GM12878 (cell line): Measurements from ENCODE around the gene EP300. TPM values are rescaled to one million over a fixed set of nuclear protein-coding genes. Genes with fewer than 3 reads are reported as not detected.

ENCODE experiments used
- ATAC-seq: fragments of 200-7000 bp; cut with Tn5 transposase; 3 replicates; pipeline ENCODE4 v1.9.1; 2020; ENCODE audit warnings: mild to moderate bottlenecking, moderate library complexity
- BruUV-seq: library from RNA; stranded (reverse); fragments of 400-500 nt; replicated peaks from 2 replicates; lab custom pipeline; 2021; lab: Mats Ljungman, UMichigan
- CTCF ChIA-PET: fragments of 300-600 bp; sonication (Branson Sonifier 250); formaldehyde crosslinking; extraction: SDS; loops from one replicate; lab custom pipeline; 2021; ENCODE audit warnings: inconsistent platforms; lab: Yijun Ruan, JAX
- POLR2A ChIA-PET: fragments of 350-600 bp; formaldehyde crosslinking; extraction: SDS; loops from one replicate; lab custom pipeline; 2021; ENCODE audit warnings: inconsistent platforms; lab: Charles Lee
- RAD21 ChIA-PET: fragments of 300-600 bp; sonication (Branson Sonifier 250); formaldehyde crosslinking; loops from one replicate; lab custom pipeline; 2023; ENCODE audit warnings: antibody characterized with exemption; ENCODE audit not compliant: unreplicated experiment; lab: Charles Lee
- SMC1A ChIA-PET: fragments of 300-600 bp; sonication (Branson Sonifier 250); formaldehyde crosslinking; loops from one replicate; lab custom pipeline; 2023; ENCODE audit not compliant: unreplicated experiment, uncharacterized antibody; lab: Charles Lee
- DNase-seq: peaks from one replicate; pipeline ENCODE4 v3.0.0-alpha.2; 2011; ENCODE audit warnings: low read depth, low spot score
- FAIRE-seq: peaks from 3 replicates; lab custom pipeline; 2011; peaks lifted over from hg19 to GRCh38; lab: Jason Lieb, UNC
- H2AFZ ChIP-seq: 2 replicates; pipeline ENCODE4 v1.6.0; 2011; ENCODE audit warnings: low read depth, low read length, control low read depth; ENCODE audit not compliant: control insufficient read depth
- H3K27ac ChIP-seq: 2 replicates; pipeline ENCODE4 v1.5.1; 2011; ENCODE audit warnings: control low read depth; ENCODE audit not compliant: control insufficient read depth, insufficient read depth
- H3K27me3 ChIP-seq, 2 experiments: replicated peaks in 1 of 2; 2 replicates each; pipeline versions ENCODE4 v1.6.0 to v1.6.1; 2011; ENCODE audit warnings: low read length in 1 of 2; ENCODE audit not compliant: control insufficient read depth in 2 of 2, insufficient read depth in 2 of 2
- H3K36me3 ChIP-seq, 2 experiments: 2 replicates each; pipeline ENCODE4 v1.5.1; 2011; ENCODE audit warnings: low read length in 1 of 2; ENCODE audit not compliant: control insufficient read depth in 2 of 2, insufficient read depth in 2 of 2
- H3K4me1 ChIP-seq: 2 replicates; pipeline ENCODE4 v1.6.1; 2011; ENCODE audit warnings: mild to moderate bottlenecking, low read length, moderate library complexity, mixed read lengths; ENCODE audit not compliant: control insufficient read depth, insufficient read depth
- H3K4me2 ChIP-seq: 2 replicates; pipeline ENCODE4 v1.6.0; 2011; ENCODE audit warnings: control low read depth; ENCODE audit not compliant: control insufficient read depth, insufficient read depth
- H3K4me3 ChIP-seq: fragments of 200-600 bp; sonication (generic); 2 replicates; pipeline ENCODE4 v1.5.1; 2016
- H3K79me2 ChIP-seq: 2 replicates; pipeline ENCODE4 v1.6.0; 2011; ENCODE audit warnings: low read length; ENCODE audit not compliant: control insufficient read depth, insufficient read depth
- H3K9ac ChIP-seq: 2 replicates; pipeline ENCODE4 v1.8.0; 2011; ENCODE audit warnings: low read length, control low read depth, mixed read lengths; ENCODE audit not compliant: control insufficient read depth, insufficient read depth
- H3K9me3 ChIP-seq: replicated peaks from 3 replicates; pipeline ENCODE4 v1.5.1; 2011; ENCODE audit warnings: mild to moderate bottlenecking, low read length; ENCODE audit not compliant: control insufficient read depth, insufficient read depth
- H4K20me1 ChIP-seq: 2 replicates; pipeline ENCODE4 v1.6.0; 2011; ENCODE audit not compliant: control insufficient read depth, insufficient read depth
- BCL3 ChIP-seq: IDR thresholded peaks from 2 replicates; pipeline ENCODE4 v1.6.1; 2011; ENCODE audit warnings: borderline replicate concordance, low read depth, mild to moderate bottlenecking, moderate library complexity, low read length; ENCODE audit not compliant: insufficient read depth, poor library complexity, severe bottlenecking
- EED ChIP-seq: sonication (generic); IDR thresholded peaks from 2 replicates; pipeline ENCODE4 v1.6.1; 2016; ENCODE audit warnings: antibody characterized with exemption, low read depth
- ELK1 ChIP-seq: IDR thresholded peaks from 2 replicates; pipeline ENCODE4 v1.6.1; 2012; ENCODE audit warnings: low read depth, low read length, improper control_type of control experiment
- KDM1A ChIP-seq: fragments of 200-600 bp; sonication (generic); IDR thresholded peaks from 2 replicates; pipeline ENCODE4 v1.6.1; 2016; ENCODE audit warnings: borderline replicate concordance
- MTA2 ChIP-seq: fragments of 450-650 bp; IDR thresholded peaks from 2 replicates; pipeline ENCODE4 v1.6.1; 2016; ENCODE audit warnings: low read depth, mild to moderate bottlenecking, moderate library complexity
- NFXL1 ChIP-seq: fragments of 450-650 bp; IDR thresholded peaks from 2 replicates; pipeline ENCODE4 v1.6.1; 2017; ENCODE audit warnings: antibody characterized with exemption, mild to moderate bottlenecking, borderline replicate concordance
- NR2C2 ChIP-seq: IDR thresholded peaks from 2 replicates; pipeline ENCODE4 v1.6.1; 2011; ENCODE audit warnings: borderline replicate concordance, low read depth; ENCODE audit not compliant: control insufficient read depth, insufficient read length
- NR2F1 ChIP-seq: fragments of 450-650 bp; conservative IDR thresholded peaks from 2 replicates; pipeline ENCODE4 v1.6.1; 2017; ENCODE audit warnings: mild to moderate bottlenecking
- SP1 ChIP-seq: IDR thresholded peaks from one replicate; pipeline ENCODE4 v1.6.1; 2011; ENCODE audit warnings: low read depth, low read length
- WRNIP1 ChIP-seq: IDR thresholded peaks from 2 replicates; pipeline ENCODE4 v1.6.1; 2011; ENCODE audit warnings: low read depth, low read length, improper control_type of control experiment, borderline replicate concordance
- YBX1 ChIP-seq: fragments of 450-650 bp; IDR thresholded peaks from 2 replicates; pipeline ENCODE4 v1.6.1; 2016; ENCODE audit warnings: antibody characterized with exemption
- ZBTB4 ChIP-seq: fragments of 450-650 bp; formaldehyde crosslinking; IDR thresholded peaks from 2 replicates; pipeline ENCODE4 v1.4.0; 2022; ENCODE audit warnings: mild to moderate bottlenecking, moderate library complexity
- WGBS: methylation state at CpG from one replicate; pipeline ENCODE4 v1.1.6; 2016; ENCODE audit warnings: low lambda C conversion rate; ENCODE audit not compliant: insufficient replicate concordance, insufficient coverage; ENCODE audit errors: missing lambda C conversion rate; 5-methylcytosine and 5-hydroxymethylcytosine counted together
- in situ Hi-C: fragments of 300-500 bp; cut with MboI; formaldehyde crosslinking; loops from 9 replicates; pipeline ENCODE4 v1.14.3; 2018; ENCODE audit warnings: mixed read lengths
- intact Hi-C: fragments of 100-400 bp; cut with micrococcal nuclease; formaldehyde crosslinking; loops from one replicate; pipeline ENCODE4 v1.14.2; 2022; ENCODE audit not compliant: unreplicated experiment
- polyA plus RNA-seq, 11 experiments: library from polyadenylated mRNA; depleted of rRNA in 4 of 11; unstranded in 6 of 11; stranded (reverse) in 5 of 11; fragments of >200 nt; fragmentation: Nextera tagmentation in 4 of 11; fragmentation: Illumina TruSeq in 1 of 11; extraction: Ambion mirVana in 4 of 11; extraction: Trizol in 1 of 11; gene quantifications; 1 replicate in 1 of 11; 2 replicates in 10 of 11; pipeline versions ENCODE4 v1.2.1 to v1.2.3, GENCODE V29; 2011 to 2016; ENCODE audit warnings: inconsistent platforms in 2 of 11, missing spikeins in 2 of 11, low read depth in 1 of 11
- total RNA-seq, 4 experiments: library from RNA; depleted of rRNA in 3 of 4; stranded (reverse); fragments of >200 nt in 3 of 4; fragmentation: Illumina TruSeq in 1 of 4; extraction: Trizol in 1 of 4; gene quantifications; 2 replicates each; pipeline versions ENCODE4 v1.2.1 to v1.2.3, GENCODE V29; 2013 to 2021
- TF ChIP-seq, protein P1 (sequence below): IDR thresholded peaks from 2 replicates; pipeline ENCODE4 v1.6.1; 2011; ENCODE audit warnings: low read depth, mild to moderate bottlenecking, low read length, moderate library complexity, borderline replicate concordance; ENCODE audit errors: extremely low read depth

The EP300 gene
- total and polyA plus RNA-seq, 10 of the 15 experiments (the other 5 are each of a cell fraction or from before 2014, with no cell fraction given): 5.5 to 48.5 (median 23.6) TPM

- in situ Hi-C loops: no loop called here
- WGBS: 2% methylated on average over 76 of the region's 91 CpGs
- CTCF ChIA-PET: interaction anchor here (0.5 to 2.8 kb wide), 3 partner anchors 8 to 274 kb away, joined by 3 to 11 read pairs (median 9); no protein-coding TSS in a partner anchor
- intact Hi-C loops: no loop called here
- SMC1A ChIA-PET: interaction anchor here (1.0 kb wide), 1 partner anchor 10 kb away, joined by 3 read pairs; no protein-coding TSS in a partner anchor
- Histone ChIP-seq H2AFZ (peak overlapping the region; percentile 97), H3K4me2 (peak overlapping the region; percentile 98), H3K36me3 (no peaks in the 10 kb centered on the region), H3K27me3 (no peaks in the 10 kb centered on the region), H3K4me3 (peak overlapping the region; percentile 90), H3K4me1 (peaks cover 3% of the 10 kb centered on the region), H4K20me1 (no peaks in the 10 kb centered on the region), H3K9me3 (no peaks in the 10 kb centered on the region), H3K27ac (no peak overlapping the region), H3K79me2 (no peaks in the 10 kb centered on the region), H3K9ac (peak overlapping the region; percentile 23; the same call in 1 of the 2 replicates)
- POLR2A ChIA-PET: interaction anchor here (0.5 to 0.7 kb wide), 4 partner anchors 22 to 251 kb away, joined by 3 to 4 read pairs (median 4); no protein-coding TSS in a partner anchor
- DNase-seq (no peak), ATAC-seq (peak; percentile 96), FAIRE-seq (no peak)
- RAD21 ChIA-PET: interaction anchor here (0.7 to 1.4 kb wide), 4 partner anchors 167 to 275 kb away, joined by 3 to 5 read pairs (median 4); no protein-coding TSS in a partner anchor
- BruUV-seq: no TSS peak
- peak; percentile 10; the same call in 1 of the 2 replicates for TF ChIP-seq EED
- no peak for TF ChIP-seq SP1
- TF ChIP-seq, protein P1, sequence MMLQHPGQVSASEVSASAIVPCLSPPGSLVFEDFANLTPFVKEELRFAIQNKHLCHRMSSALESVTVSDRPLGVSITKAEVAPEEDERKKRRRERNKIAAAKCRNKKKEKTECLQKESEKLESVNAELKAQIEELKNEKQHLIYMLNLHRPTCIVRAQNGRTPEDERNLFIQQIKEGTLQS: peak; percentile 65; the same call in 1 of the 2 replicates
- TF ChIP-seq MTA2: no peak
- TF ChIP-seq ZBTB4 (CRISPR knock-in tag): no peak
- no peak for TF ChIP-seq BCL3
- no peak for TF ChIP-seq YBX1
- TF ChIP-seq ELK1: no peak
- no peak for TF ChIP-seq NR2F1
- no peak for TF ChIP-seq WRNIP1
- TF ChIP-seq NFXL1: no peak
- no peak for TF ChIP-seq NR2C2
- TF ChIP-seq KDM1A: no peak
These were observed 104.9 kb downstream of the EP300 start for GRCh38 chr22:41197038-41197972.
